ENCODE data around the gene IL17B. TPM values are rescaled to one million over a fixed set of nuclear protein-coding genes. Genes with fewer than 3 reads are reported as not detected.

The IL17B gene
- total and polyA plus RNA-seq, 2 donors (not counting 3 experiments of a cell fraction or from before 2014, with no cell fraction given), result not detected

DNA sequence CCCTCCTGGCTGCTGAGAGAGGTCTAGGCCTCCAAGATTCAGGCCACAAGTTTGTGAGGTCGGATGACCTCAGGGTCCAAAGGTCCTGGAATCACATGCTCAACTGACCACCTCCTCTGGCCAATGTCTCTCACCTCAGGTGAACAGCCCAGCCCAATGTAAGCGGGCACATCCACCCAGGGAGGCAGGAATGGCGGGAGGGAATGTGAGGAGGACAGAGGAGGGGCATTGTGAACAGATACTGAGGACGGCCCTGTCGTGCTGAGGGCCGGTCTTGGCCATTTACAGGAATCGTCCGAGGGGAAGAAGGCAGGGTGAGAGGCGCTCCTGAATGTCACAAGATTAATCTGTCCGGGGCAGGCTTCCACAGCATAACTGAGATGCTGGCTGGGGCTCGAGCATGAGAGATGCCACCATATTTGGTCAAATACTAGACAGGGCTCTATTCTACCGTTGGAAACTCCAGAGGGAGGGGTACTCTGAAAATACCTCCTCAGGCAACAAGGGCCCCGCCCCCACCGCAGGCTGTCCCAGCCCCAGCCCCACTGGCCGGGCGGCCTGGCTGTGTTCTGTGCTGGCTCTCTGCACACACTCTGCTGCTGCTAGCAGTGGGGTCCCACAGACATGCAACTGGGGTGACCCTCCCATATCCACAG is 1.5 kb upstream of the IL17B start:
- no peak overlapping the region for H3K4me3 ChIP-seq (replicated peaks in 1 of 3; ENCODE audit: insufficient read depth in 1 of 3, low read depth in 1 of 3, low read length in 3 of 3)
- no peak overlapping the region for H2AFZ ChIP-seq (ENCODE audit: low read depth, low read length)
- no peaks in the 10 kb centered on the region for H3K9me1 ChIP-seq (replicated peaks; ENCODE audit: control insufficient read depth, extremely low read depth, insufficient read depth, low read length)
- no peaks in the 10 kb centered on the region for H3K79me2 ChIP-seq (ENCODE audit: control insufficient read depth, insufficient read depth, low read length)
- no peaks in the 10 kb centered on the region for H3K27me3 ChIP-seq (ENCODE audit: control insufficient read depth in 2 of 2, insufficient read depth in 2 of 2, low read length in 2 of 2)
- no peak overlapping the region for H3K4me2 ChIP-seq (ENCODE audit: insufficient read depth, low read length)
- no TSS peak for BruUV-seq (replicated peaks)
- ChIA-PET POLR2A (no interaction called here), CTCF (interaction anchor here (0.9 to 4.5 kb wide), 15 partner anchors 7 to 238 kb away, joined by 3 to 79 read pairs (median 10); no protein-coding TSS in a partner anchor)
- H4K20me1 ChIP-seq (replicated peaks; ENCODE audit: control insufficient read depth, extremely low read depth, insufficient read depth, low read length), result no peaks in the 10 kb centered on the region
- no peaks in the 10 kb centered on the region for H3K4me1 ChIP-seq (ENCODE audit: control insufficient read depth, extremely low read depth, insufficient read depth, low read length)
- TF ChIP-seq POLR2AphosphoS5 (IDR thresholded peaks at IDR 0.05; ENCODE audit: insufficient read depth, low read depth, low read length) (no peak), FOS (IDR thresholded peaks at IDR 0.05; ENCODE audit: borderline replicate concordance, insufficient read depth, low read length) (no peak), GATA2 (IDR thresholded peaks at IDR 0.05; ENCODE audit: insufficient read depth, insufficient read length, low read depth, low read length) (no peak), EZH2 (IDR thresholded peaks at IDR 0.05; ENCODE audit: borderline replicate concordance, low read depth, low read length, severe bottlenecking) (no peak), MYC (IDR thresholded peaks at IDR 0.05; ENCODE audit: low read depth, low read length) (no peak), JUN (IDR thresholded peaks at IDR 0.05; ENCODE audit: borderline replicate concordance, insufficient read depth, insufficient read length, low read depth) (no peak), POLR2A (IDR thresholded peaks at IDR 0.05; ENCODE audit: low read depth, low read length) (no peak)
- TF ChIP-seq, protein P1, sequence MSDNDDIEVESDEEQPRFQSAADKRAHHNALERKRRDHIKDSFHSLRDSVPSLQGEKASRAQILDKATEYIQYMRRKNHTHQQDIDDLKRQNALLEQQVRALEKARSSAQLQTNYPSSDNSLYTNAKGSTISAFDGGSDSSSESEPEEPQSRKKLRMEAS (IDR thresholded peaks at IDR 0.05; ENCODE audit: insufficient read depth, insufficient read length), result no peak
- TF ChIP-seq, protein P2, sequence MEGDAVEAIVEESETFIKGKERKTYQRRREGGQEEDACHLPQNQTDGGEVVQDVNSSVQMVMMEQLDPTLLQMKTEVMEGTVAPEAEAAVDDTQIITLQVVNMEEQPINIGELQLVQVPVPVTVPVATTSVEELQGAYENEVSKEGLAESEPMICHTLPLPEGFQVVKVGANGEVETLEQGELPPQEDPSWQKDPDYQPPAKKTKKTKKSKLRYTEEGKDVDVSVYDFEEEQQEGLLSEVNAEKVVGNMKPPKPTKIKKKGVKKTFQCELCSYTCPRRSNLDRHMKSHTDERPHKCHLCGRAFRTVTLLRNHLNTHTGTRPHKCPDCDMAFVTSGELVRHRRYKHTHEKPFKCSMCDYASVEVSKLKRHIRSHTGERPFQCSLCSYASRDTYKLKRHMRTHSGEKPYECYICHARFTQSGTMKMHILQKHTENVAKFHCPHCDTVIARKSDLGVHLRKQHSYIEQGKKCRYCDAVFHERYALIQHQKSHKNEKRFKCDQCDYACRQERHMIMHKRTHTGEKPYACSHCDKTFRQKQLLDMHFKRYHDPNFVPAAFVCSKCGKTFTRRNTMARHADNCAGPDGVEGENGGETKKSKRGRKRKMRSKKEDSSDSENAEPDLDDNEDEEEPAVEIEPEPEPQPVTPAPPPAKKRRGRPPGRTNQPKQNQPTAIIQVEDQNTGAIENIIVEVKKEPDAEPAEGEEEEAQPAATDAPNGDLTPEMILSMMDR (IDR thresholded peaks at IDR 0.05; ENCODE audit: extremely low read depth in 1 of 2, insufficient read depth in 1 of 2, low read depth in 1 of 2, low read length in 2 of 2), result no peak
- H3K9me3 ChIP-seq (replicated peaks; ENCODE audit: control insufficient read depth, insufficient read depth, low read length), result no peaks in the 10 kb centered on the region
- FAIRE-seq (no peak), DNase-seq (ENCODE audit: low read depth, low spot score) (no peak)
- intact Hi-C loops (cut with micrococcal nuclease) (no loop called here), dilution Hi-C loops (cut with MboI; ENCODE audit: extremely low pct_ligation_motif_present, low sequenced_read_pairs) (no loop called here)
- no peaks in the 10 kb centered on the region for H3K36me3 ChIP-seq (ENCODE audit: control insufficient read depth in 2 of 2, extremely low read depth in 1 of 2, insufficient read depth in 2 of 2, low read length in 2 of 2)
- H3K27ac ChIP-seq (ENCODE audit: insufficient read depth, low read depth, low read length), result no peak overlapping the region
- no peak overlapping the region for H3K9ac ChIP-seq (replicated peaks; ENCODE audit: extremely low read depth, insufficient read depth, low read length)

Data from endothelial cell of umbilical vein (primary cell).